A549 (cell line): Measurements from ENCODE around the gene DUSP10.

Experiments
- ATOH8 ChIP-seq: fragments of 250-450 bp; sonication (Bioruptor Pico); IDR thresholded peaks from 2 replicates; pipeline ENCODE4 v1.5.0; 2020; ENCODE audit warnings: low read depth, mild to moderate bottlenecking, moderate library complexity
- CBX8 ChIP-seq: fragments of 200-600 bp; sonication (generic); IDR thresholded peaks from 2 replicates; pipeline ENCODE4 v1.6.1; 2016
- CTCF ChIP-seq: fragments of >200 bp; sonication (Bioruptor Twin); formaldehyde crosslinking; IDR thresholded peaks from 3 replicates; pipeline ENCODE4 v1.5.1; 2016
- POLR2A ChIP-seq: IDR thresholded peaks from 2 replicates; pipeline ENCODE4 v1.6.1; 2012; ENCODE audit warnings: mild to moderate bottlenecking, low read length

- no peak for TF ChIP-seq POLR2A
- TF ChIP-seq CTCF, result no peak
- no peak for TF ChIP-seq ATOH8 (CRISPR knock-in tag)
- TF ChIP-seq CBX8, result no peak
Observed at GRCh38 chr1:221727146-221728036, 14.5 kb downstream of the DUSP10 start.
